DMS153 (cell line): ENCODE results near the gene MT1B.
"Not testable (repeated sequence)": the region's sequence is repeated elsewhere in the genome, so short reads cannot be mapped to it uniquely, and the experiment has no call there.

ENCODE experiments used
- DNase-seq: peaks from one replicate; lab custom pipeline; 2025; lab: John Stamatoyannopoulos, UW

Gene MT1B

GRCh38 chr16:56667581-56668571 lies 16.2 kb downstream of the MT1B start, which contains the start of gene MT1G:
Gene MT1G, minus strand, starts transcription at chr16:56668065. Its CDS starts 72 bp downstream, at chr16:56667993.
- DNase-seq: peak; percentile 40

- DNase-seq: no peak
Measured at GRCh38 chr16:56669005-56669839, 17.5 kb downstream of the MT1B start, which contains the start of gene MT1H. Gene MT1H, plus strand, starts transcription at chr16:56669814. Its CDS starts 71 bp downstream, at chr16:56669885.

GRCh38 chr16:56669840-56670619 lies 18.3 kb downstream of the MT1B start:
- no peak for DNase-seq

GRCh38 chr16:56670620-56670934 lies 18.9 kb downstream of the MT1B start:
- no peak for DNase-seq

- not testable (repeated sequence) for DNase-seq
Measured at GRCh38 chr16:56671691-56672090, 20.0 kb downstream of the MT1B start.

GRCh38 chr16:56672171-56672570 lies 20.5 kb downstream of the MT1B start:
- DNase-seq: not testable (repeated sequence)

- no peak for DNase-seq
Measured at GRCh38 chr16:56672761-56673536, 21.3 kb downstream of the MT1B start.

GRCh38 chr16:56673921-56674320 lies 22.2 kb downstream of the MT1B start:
- no peak for DNase-seq

GRCh38 chr16:56674570-56674969 lies 22.9 kb downstream of the MT1B start:
- DNase-seq: not testable (repeated sequence)

- DNase-seq: no peak
Measured at GRCh38 chr16:56675685-56676210, 24.1 kb downstream of the MT1B start.

GRCh38 chr16:56677474-56677873 lies 25.8 kb downstream of the MT1B start:
- no peak for DNase-seq

GRCh38 chr16:56679078-56679730 lies 27.5 kb downstream of the MT1B start:
- no peak for DNase-seq

GRCh38 chr16:56679818-56680217 lies 28.1 kb downstream of the MT1B start:
- no peak for DNase-seq

GRCh38 chr16:56681939-56682702 lies 30.4 kb downstream of the MT1B start, which contains the start of gene MT1X:
Gene MT1X, plus strand, starts transcription at chr16:56682470. Its CDS starts 71 bp downstream, at chr16:56682541.
- peak; percentile 78 for DNase-seq

- DNase-seq: no peak
Measured at GRCh38 chr16:56682703-56683397, 31.2 kb downstream of the MT1B start.

- no peak for DNase-seq
Measured at GRCh38 chr16:56683424-56684172, 31.9 kb downstream of the MT1B start.

GRCh38 chr16:56684256-56684925 lies 32.7 kb downstream of the MT1B start:
- no peak for DNase-seq
